GM23248 (cell line): ENCODE measurements around the gene GFM2.

Experiments used
- EZH2 ChIP-seq: fragments of 200-600 bp; sonication (generic); IDR thresholded peaks from 2 replicates; pipeline ENCODE4 v1.6.1; 2018; ENCODE audit warnings: antibody characterized with exemption, mild to moderate bottlenecking; ENCODE audit not compliant: insufficient read depth, poor library complexity, severe bottlenecking
- EZH2phosphoT487 ChIP-seq: fragments of 200-600 bp; sonication (generic); IDR thresholded peaks from 2 replicates; pipeline ENCODE4 v1.6.1; 2018; ENCODE audit warnings: antibody characterized with exemption, moderate library complexity, mild to moderate bottlenecking, low read depth; ENCODE audit not compliant: insufficient read depth

DNA sequence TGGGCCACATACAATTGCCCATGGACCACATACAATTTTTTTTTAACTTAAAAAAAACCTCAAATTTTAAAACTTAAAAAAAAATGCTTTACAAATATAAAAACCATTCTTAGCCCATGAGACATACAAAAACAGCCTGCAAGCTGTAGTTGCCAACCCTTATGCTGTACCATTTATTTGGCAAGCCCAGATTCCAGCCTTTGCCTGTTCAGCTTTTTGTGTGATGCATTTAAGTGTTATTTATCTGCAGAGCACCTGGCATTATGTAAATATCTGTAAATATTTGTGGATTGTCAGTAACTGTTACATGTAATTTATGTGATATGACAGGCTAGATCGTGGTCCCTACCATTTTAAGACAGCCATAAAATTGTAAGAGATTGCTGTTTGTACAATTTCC lies 49.3 kb downstream of the GFM2 start:
- TF ChIP-seq EZH2phosphoT487: no peak
- TF ChIP-seq EZH2: no peak
